AG09309 (cell line): ENCODE data around the gene SVOPL.
"Not testable (repeated sequence)": the region's sequence is repeated elsewhere in the genome, so short reads cannot be mapped to it uniquely, and the experiment has no call there.

ENCODE experiments used
- DNase-seq: peaks from one replicate; pipeline ENCODE4 v3.0.0-alpha.2; 2010; ENCODE audit warnings: low read depth
- H3K4me3 ChIP-seq: 2 replicates; pipeline ENCODE4 v1.5.1; 2011; ENCODE audit warnings: mild to moderate bottlenecking, low read depth, low read length, moderate library complexity; ENCODE audit not compliant: control insufficient read depth
- TF ChIP-seq, protein P1 (sequence below): IDR thresholded peaks from 2 replicates; pipeline ENCODE4 v1.5.1; 2011; ENCODE audit warnings: mild to moderate bottlenecking, low read depth, low read length, inconsistent platforms; ENCODE audit not compliant: insufficient read depth, control insufficient read depth; ENCODE audit errors: missing control alignments

The SVOPL gene

DNA sequence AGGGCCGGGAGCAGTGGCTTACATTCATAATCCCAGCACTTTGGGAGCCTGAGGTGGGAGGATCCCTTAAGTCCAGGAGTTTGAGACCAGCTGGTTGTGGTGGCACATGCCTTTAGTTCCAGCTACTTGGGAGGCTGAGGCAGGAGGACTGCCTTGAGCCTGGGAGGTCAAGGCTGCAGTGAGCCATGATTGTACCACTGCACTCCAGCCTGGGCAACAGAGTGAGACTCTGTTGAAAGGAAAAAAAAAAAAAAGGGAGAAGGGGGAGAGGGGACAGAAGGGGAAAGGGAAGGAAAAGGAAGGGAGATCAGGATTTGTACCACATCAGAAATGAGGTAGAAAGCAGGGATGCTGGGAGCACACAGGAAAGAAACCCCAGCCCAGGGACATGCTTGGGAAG is 38.7 kb upstream of the SVOPL start:
- no peak for DNase-seq
- no peak overlapping the region for H3K4me3 ChIP-seq
- TF ChIP-seq, protein P1, sequence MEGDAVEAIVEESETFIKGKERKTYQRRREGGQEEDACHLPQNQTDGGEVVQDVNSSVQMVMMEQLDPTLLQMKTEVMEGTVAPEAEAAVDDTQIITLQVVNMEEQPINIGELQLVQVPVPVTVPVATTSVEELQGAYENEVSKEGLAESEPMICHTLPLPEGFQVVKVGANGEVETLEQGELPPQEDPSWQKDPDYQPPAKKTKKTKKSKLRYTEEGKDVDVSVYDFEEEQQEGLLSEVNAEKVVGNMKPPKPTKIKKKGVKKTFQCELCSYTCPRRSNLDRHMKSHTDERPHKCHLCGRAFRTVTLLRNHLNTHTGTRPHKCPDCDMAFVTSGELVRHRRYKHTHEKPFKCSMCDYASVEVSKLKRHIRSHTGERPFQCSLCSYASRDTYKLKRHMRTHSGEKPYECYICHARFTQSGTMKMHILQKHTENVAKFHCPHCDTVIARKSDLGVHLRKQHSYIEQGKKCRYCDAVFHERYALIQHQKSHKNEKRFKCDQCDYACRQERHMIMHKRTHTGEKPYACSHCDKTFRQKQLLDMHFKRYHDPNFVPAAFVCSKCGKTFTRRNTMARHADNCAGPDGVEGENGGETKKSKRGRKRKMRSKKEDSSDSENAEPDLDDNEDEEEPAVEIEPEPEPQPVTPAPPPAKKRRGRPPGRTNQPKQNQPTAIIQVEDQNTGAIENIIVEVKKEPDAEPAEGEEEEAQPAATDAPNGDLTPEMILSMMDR, result no peak

DNA sequence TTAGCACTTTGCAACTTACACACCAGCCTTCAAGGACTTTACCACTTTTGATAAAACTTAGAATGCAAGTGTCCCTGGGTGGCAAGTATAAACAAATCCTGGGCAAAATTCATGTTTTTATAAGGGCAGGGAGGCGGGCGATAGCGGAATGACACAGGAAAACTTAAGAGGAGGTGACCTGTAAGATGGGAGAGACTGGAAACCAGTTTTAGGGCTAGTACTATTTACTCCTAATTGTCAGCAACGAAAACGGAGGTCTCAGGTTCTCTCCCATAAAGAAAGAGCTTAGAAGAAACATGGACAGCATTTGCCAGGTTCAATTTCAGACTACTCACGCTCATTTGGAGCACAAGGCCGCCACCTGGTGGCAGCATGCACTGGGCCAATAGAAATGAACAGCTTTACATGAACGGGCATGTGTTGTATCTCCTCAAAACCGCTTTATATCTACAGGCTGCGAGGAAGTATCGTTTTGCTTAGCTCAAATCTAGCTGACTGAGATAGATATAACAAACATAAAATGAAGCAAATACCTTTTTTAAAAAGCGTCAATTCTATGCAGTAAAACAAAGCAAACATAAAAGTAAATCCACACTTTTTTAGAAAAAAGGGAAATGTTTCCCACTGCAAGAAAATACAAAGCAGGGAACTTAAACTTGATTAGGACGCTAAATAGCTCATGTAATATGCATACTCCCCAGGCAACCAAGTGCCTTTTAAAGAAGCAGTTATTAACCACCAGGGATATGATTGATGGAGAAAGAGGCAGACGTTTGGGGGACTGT is 37.6 kb upstream of the SVOPL start:
- no peak overlapping the region for H3K4me3 ChIP-seq
- TF ChIP-seq, protein P1, result peak; percentile 94
- peak; percentile 57 for DNase-seq

DNA sequence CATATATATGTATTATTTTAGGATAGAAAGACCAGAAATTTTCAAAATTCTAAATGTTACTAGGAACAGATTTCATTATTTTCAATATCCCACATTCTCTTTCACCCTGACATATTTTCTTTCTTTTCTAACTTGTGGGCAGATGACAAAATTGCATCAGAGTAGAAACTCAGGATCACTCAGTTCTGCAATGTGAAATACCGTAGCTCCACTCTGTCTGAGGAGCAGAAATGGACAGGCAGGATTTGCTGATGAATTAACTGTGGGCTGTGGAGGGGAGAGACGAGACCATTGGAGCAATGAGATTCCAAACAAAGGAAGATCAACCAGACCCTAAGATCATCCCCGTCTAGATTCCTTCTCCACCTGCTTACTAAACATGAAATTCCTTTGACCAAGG is 37.0 kb upstream of the SVOPL start:
- TF ChIP-seq, protein P1, result no peak
- H3K4me3 ChIP-seq, result no peak overlapping the region
- DNase-seq, result no peak

DNA sequence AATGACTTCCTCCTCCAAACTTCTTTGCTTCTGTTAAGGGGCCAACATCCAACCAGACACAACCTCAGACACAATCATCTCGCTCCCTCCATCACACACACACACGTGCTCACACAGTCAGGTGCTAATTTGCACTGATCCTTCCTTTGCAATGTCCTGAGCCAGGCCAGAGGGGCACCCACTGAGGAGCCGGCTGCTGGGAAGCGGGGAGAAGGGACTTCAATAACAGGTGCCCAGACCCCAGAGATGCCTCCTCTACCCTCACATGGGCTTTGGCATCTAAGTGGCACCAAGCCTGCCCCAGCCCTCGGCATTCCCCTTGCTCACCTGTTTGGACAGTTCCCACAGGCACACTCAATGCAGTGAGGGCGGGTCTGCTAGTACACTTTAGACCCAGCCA is 34.2 kb upstream of the SVOPL start:
- TF ChIP-seq, protein P1, result no peak
- DNase-seq, result no peak
- H3K4me3 ChIP-seq, result no peak overlapping the region

DNA sequence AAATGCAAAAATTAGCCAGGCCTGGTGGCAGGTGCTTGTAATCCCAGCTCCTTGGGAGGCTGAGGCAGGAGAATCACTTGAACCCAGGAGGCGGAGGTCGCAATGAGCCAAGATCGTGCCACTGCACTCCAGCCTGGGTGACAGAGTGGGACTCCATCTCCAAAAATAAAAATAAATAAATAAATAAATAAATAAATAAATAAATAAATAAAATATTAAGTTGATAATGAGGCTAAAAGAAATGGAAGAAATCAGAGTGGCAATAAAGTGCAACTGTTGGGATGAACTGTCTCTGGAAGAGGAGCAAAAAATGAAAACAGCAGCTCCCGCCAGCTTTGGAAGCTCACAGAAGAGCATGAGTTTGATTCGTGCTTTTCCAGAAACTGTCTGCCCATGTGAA is 30.6 kb upstream of the SVOPL start:
- DNase-seq, result not testable (repeated sequence)

DNA sequence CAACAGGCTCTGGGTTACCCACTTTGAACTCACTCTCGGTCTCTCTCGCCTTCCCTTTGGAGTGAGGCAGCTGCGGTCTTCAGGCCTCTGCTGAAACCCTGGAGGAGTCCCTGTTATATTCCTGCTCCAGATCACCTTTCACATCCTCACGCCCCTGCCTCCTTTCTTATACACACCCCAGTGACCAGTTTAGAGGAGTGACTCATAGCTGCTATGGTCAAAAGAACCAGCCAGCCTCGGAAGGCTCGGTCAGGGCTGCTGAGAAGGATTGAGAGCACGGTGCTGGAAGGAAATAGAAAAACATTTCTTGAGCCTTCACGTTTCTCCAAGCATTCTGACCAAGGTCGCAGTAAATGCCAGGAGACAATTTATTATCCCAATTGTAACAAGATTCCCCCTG is 28.3 kb upstream of the SVOPL start:
- H3K4me3 ChIP-seq, result no peak overlapping the region
- DNase-seq, result no peak
- TF ChIP-seq, protein P1, result no peak

More for the DNA sequence above, 30.6 kb upstream of the SVOPL start:
- not testable (repeated sequence) for H3K4me3 ChIP-seq

DNA sequence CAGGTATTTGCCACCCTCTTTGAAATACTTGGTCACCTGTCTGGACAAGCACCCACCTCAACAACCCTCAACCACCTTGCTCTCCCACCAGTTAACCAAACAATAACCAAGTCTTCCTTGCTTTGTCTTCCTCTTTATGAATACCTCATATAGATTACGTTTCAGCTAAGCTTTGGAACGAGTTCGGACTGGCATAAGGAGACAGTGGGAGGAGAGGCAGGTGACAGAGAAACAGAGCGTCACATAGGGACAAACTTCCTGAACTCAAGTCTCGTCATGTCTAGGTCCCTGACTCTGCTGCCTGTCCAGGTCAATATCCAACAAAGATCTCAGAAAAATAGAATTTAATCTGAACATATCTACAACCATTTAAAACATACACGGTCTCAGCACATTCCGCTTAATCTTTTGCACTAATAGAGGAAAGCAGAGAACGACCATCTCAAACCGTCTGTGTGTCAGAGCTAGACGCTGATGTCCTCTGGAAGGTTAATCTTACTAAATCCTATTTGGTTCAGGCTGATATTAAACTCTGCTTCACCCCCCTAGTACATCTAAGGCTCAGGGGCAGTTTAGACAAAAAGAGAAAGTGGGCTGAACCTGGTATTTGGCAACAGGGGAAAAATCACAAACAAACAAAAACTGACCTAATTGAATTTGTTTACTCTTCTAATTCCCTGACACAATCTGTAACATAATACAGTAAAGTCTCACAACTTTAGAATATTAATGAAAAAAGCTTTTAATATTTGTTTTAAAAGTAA is 26.4 kb upstream of the SVOPL start:
- H3K4me3 ChIP-seq, result no peak overlapping the region

More for the DNA sequence above, 26.4 kb upstream of the SVOPL start:
- no peak for DNase-seq
- TF ChIP-seq, protein P1, result no peak
